ENCODE results near the gene SULT1C2. TPM values are rescaled to one million over a fixed set of nuclear protein-coding genes. Genes with fewer than 3 reads are reported as not detected.

SULT1C2 gene
- total RNA-seq, 1 experiment from 2014 or later: 3.9 TPM

DNA sequence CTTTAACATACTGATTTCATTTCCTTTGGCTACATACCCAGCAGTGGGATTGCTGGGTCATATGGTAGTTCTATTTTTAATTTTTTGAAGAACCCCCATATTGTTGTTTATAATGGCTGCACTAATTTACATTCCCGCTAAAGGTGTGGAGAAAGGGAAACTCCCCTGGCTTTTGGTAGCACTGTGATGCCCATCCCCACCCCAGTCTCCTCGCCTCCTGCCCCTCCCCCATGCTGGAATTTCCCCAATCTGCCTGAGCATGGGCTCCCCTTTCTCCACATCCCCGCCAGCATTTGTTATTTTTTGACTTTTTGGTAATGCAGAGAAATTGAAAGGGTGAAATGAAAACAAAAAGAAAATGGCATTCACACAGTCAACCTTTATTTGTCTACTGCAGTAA lies 59.1 kb downstream of the SULT1C2 start:
- BruUV-seq (replicated peaks): no TSS peak
- H3K4me2 ChIP-seq (ENCODE audit: low read length): no peak overlapping the region
- H4K20me1 ChIP-seq (ENCODE audit: insufficient read depth): no peaks in the 10 kb centered on the region
- 0 out of 2 replicates have a peak, but pooled peaks cover 2% of the 10 kb centered on the region for H3K9me2 ChIP-seq (ENCODE audit: insufficient read depth)
- RAD21 ChIA-PET (ENCODE audit: low non-redundant PET in 1 of 2, low total read pairs in 2 of 2, uncharacterized antibody in 2 of 2, unreplicated experiment in 2 of 2): no interaction called here
- H3K4me3 ChIP-seq (replicated peaks in 1 of 2; ENCODE audit: low read depth in 1 of 2, low read length in 2 of 2): no peak overlapping the region
- H3K36me3 ChIP-seq (ENCODE audit: control insufficient read depth in 1 of 2, insufficient read depth in 2 of 2, low read length in 2 of 2): no peaks in the 10 kb centered on the region
- DNase-seq (ENCODE audit: low read depth, low spot score) (no peak), ATAC-seq (no peak)
- H3K27me3 ChIP-seq (ENCODE audit: insufficient read depth, low read length): peaks cover 23% of the 10 kb centered on the region; the same call in 1 of the 2 replicates
- CTCF ChIA-PET: no interaction called here
- POLR2A ChIA-PET: no interaction called here
- H2AFZ ChIP-seq (ENCODE audit: low read depth, low read length, poor library complexity, severe bottlenecking): no peak overlapping the region
- H3K9me3 ChIP-seq (ENCODE audit: control insufficient read depth in 1 of 2, insufficient read depth in 1 of 2, low read depth in 1 of 2, low read length in 2 of 2): no peaks in the 10 kb centered on the region
- no peaks in the 10 kb centered on the region for H3K4me1 ChIP-seq (ENCODE audit: control insufficient read depth in 1 of 2, insufficient read depth in 2 of 2, low read length in 2 of 2)
- no peak overlapping the region for H3K27ac ChIP-seq (ENCODE audit: low read depth, low read length)
- intact Hi-C loops (cut with micrococcal nuclease): no loop called here
- TF ChIP-seq ZFX (IDR thresholded peaks at IDR 0.05) (no peak), POLR2AphosphoS5 (IDR thresholded peaks at IDR 0.05; ENCODE audit: low read depth, low read length) (no peak), CBX3 (IDR thresholded peaks at IDR 0.05; ENCODE audit: low read depth) (no peak), EZH2 (IDR thresholded peaks at IDR 0.05) (no peak), YY1 (IDR thresholded peaks at IDR 0.05; ENCODE audit: extremely low read depth, insufficient replicate concordance, low read depth, low read length) (no peak), FOSL1 (IDR thresholded peaks at IDR 0.05; ENCODE audit: low read depth) (no peak), EGR1 (IDR thresholded peaks at IDR 0.05; ENCODE audit: low read depth) (no peak), POLR2A (IDR thresholded peaks at IDR 0.05; ENCODE audit: borderline replicate concordance, extremely low read depth, insufficient read depth, insufficient read length) (no peak), TCF7L2 (IDR thresholded peaks at IDR 0.05; ENCODE audit: borderline replicate concordance, extremely low read depth, insufficient read depth, insufficient read length) (no peak), JUND (IDR thresholded peaks at IDR 0.05) (no peak), ELF1 (IDR thresholded peaks at IDR 0.05; ENCODE audit: borderline replicate concordance, low read depth) (no peak), EZH2phosphoT487 (IDR thresholded peaks at IDR 0.05; ENCODE audit: borderline replicate concordance) (no peak), SRF (IDR thresholded peaks at IDR 0.05; ENCODE audit: low read depth) (no peak), SP1 (IDR thresholded peaks at IDR 0.05; ENCODE audit: low read depth) (no peak), CEBPB (IDR thresholded peaks at IDR 0.05; ENCODE audit: low read depth) (no peak), RAD21 (IDR thresholded peaks at IDR 0.05; ENCODE audit: low read depth) (no peak)
- TF ChIP-seq, protein P1, sequence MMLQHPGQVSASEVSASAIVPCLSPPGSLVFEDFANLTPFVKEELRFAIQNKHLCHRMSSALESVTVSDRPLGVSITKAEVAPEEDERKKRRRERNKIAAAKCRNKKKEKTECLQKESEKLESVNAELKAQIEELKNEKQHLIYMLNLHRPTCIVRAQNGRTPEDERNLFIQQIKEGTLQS (IDR thresholded peaks at IDR 0.05): no peak
- TF ChIP-seq, protein P2, sequence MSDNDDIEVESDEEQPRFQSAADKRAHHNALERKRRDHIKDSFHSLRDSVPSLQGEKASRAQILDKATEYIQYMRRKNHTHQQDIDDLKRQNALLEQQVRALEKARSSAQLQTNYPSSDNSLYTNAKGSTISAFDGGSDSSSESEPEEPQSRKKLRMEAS (IDR thresholded peaks at IDR 0.05): no peak
- TF ChIP-seq, protein P3, sequence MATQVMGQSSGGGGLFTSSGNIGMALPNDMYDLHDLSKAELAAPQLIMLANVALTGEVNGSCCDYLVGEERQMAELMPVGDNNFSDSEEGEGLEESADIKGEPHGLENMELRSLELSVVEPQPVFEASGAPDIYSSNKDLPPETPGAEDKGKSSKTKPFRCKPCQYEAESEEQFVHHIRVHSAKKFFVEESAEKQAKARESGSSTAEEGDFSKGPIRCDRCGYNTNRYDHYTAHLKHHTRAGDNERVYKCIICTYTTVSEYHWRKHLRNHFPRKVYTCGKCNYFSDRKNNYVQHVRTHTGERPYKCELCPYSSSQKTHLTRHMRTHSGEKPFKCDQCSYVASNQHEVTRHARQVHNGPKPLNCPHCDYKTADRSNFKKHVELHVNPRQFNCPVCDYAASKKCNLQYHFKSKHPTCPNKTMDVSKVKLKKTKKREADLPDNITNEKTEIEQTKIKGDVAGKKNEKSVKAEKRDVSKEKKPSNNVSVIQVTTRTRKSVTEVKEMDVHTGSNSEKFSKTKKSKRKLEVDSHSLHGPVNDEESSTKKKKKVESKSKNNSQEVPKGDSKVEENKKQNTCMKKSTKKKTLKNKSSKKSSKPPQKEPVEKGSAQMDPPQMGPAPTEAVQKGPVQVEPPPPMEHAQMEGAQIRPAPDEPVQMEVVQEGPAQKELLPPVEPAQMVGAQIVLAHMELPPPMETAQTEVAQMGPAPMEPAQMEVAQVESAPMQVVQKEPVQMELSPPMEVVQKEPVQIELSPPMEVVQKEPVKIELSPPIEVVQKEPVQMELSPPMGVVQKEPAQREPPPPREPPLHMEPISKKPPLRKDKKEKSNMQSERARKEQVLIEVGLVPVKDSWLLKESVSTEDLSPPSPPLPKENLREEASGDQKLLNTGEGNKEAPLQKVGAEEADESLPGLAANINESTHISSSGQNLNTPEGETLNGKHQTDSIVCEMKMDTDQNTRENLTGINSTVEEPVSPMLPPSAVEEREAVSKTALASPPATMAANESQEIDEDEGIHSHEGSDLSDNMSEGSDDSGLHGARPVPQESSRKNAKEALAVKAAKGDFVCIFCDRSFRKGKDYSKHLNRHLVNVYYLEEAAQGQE (IDR thresholded peaks at IDR 0.05; ENCODE audit: low read depth): no peak
- TF ChIP-seq, protein P4, sequence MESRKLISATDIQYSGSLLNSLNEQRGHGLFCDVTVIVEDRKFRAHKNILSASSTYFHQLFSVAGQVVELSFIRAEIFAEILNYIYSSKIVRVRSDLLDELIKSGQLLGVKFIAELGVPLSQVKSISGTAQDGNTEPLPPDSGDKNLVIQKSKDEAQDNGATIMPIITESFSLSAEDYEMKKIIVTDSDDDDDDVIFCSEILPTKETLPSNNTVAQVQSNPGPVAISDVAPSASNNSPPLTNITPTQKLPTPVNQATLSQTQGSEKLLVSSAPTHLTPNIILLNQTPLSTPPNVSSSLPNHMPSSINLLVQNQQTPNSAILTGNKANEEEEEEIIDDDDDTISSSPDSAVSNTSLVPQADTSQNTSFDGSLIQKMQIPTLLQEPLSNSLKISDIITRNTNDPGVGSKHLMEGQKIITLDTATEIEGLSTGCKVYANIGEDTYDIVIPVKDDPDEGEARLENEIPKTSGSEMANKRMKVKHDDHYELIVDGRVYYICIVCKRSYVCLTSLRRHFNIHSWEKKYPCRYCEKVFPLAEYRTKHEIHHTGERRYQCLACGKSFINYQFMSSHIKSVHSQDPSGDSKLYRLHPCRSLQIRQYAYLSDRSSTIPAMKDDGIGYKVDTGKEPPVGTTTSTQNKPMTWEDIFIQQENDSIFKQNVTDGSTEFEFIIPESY (IDR thresholded peaks at IDR 0.05; ENCODE audit: extremely low read depth, insufficient replicate concordance, low read length): no peak
- H3K79me2 ChIP-seq (ENCODE audit: insufficient read depth, low read length): no peaks in the 10 kb centered on the region
- H3K9ac ChIP-seq (ENCODE audit: low read length): no peak overlapping the region
